ENCODE measurements around the gene RBMS1. TPM values are rescaled to one million over a fixed set of nuclear protein-coding genes. Genes with fewer than 3 reads are reported as not detected.

The RBMS1 gene
- total RNA-seq, 4 donors from 2014 or later = 26.3 to 52.5 (median 37.5) TPM

DNA sequence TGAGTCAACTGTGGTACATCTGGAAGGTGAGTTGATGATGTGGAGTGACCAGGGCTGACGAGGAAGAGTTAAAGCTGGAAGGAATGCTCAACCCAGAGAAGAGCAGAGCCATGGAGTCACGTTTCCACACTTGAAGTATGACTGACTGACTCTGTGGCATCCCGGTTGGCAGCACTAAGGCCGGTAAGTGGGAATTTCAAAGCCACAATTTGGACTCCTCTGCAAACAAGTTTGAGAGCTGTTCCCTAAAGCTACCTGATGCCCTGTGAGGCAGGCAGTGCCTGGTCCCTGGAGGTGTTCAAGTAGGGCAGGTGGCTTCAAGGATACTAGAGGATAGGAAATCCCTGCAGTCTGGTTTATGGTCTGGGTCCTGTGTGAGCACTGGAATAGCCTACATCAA is 224.2 kb downstream of the RBMS1 start:
- TF ChIP-seq, protein P1, sequence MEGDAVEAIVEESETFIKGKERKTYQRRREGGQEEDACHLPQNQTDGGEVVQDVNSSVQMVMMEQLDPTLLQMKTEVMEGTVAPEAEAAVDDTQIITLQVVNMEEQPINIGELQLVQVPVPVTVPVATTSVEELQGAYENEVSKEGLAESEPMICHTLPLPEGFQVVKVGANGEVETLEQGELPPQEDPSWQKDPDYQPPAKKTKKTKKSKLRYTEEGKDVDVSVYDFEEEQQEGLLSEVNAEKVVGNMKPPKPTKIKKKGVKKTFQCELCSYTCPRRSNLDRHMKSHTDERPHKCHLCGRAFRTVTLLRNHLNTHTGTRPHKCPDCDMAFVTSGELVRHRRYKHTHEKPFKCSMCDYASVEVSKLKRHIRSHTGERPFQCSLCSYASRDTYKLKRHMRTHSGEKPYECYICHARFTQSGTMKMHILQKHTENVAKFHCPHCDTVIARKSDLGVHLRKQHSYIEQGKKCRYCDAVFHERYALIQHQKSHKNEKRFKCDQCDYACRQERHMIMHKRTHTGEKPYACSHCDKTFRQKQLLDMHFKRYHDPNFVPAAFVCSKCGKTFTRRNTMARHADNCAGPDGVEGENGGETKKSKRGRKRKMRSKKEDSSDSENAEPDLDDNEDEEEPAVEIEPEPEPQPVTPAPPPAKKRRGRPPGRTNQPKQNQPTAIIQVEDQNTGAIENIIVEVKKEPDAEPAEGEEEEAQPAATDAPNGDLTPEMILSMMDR (IDR thresholded peaks at IDR 0.05) = no peak
- no peak for TF ChIP-seq POLR2A (IDR thresholded peaks at IDR 0.05)
- Histone ChIP-seq H3K36me3 (peaks cover 0 to 28% (median 0%) of the 10 kb centered on the region in 3 donors), H3K4me3 (peak overlapping the region; percentile 46 to 71 (median 56)), H3K27me3 (no peaks in the 10 kb centered on the region), H3K27ac (peak overlapping the region; percentile 91 to 98 (median 93)), H3K4me1 (peaks cover 0 to 39% (median 23%) of the 10 kb centered on the region in 3 donors), H3K9me3 (no peaks in the 10 kb centered on the region)
- intact Hi-C loops (cut with DNase I) = no loop called here
- no peak for DNase-seq
- 56% methylated on average over 3 to 4 of the region's 4 CpGs for whole genome bisulfite sequencing, 2 donors

GRCh38 chr2:160268151-160268781 is 225.3 kb downstream of the RBMS1 start:
- no peaks in the 10 kb centered on the region for H3K27me3 ChIP-seq
- H3K9me3 ChIP-seq = no peaks in the 10 kb centered on the region
- H3K4me3 ChIP-seq = no peak overlapping the region
- no peak for DNase-seq
- WGBS, 2 donors = 80 to 90% methylated on average over 2 of the region's 2 CpGs
- H3K4me1 ChIP-seq = peaks cover 0 to 39% (median 23%) of the 10 kb centered on the region in 3 donors
- TF ChIP-seq, protein P1 (IDR thresholded peaks at IDR 0.05) = no peak
- TF ChIP-seq POLR2A (IDR thresholded peaks at IDR 0.05) = no peak
- peaks cover 0 to 17% (median 0%) of the 10 kb centered on the region in 3 donors for H3K36me3 ChIP-seq
- no peak overlapping the region for H3K27ac ChIP-seq
- intact Hi-C loops (cut with DNase I) = no loop called here

DNA sequence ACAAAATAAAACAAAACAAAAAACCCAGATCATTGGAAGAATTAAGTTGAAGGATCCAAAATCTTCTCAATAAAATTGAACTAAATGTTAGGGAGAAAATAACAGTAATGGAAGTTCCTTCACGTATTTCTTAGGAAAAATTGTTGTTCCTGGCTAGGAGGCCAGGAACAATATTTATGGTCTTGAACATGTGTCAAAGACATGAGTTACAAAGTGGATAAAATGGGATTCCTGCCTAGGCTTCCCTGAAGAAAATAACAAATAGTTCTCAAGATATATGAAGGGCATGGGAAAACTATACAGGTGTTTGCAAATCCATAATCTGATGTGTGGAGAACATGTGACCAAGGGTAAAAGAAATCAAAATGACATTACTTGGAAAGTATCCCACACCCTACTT is 225.9 kb downstream of the RBMS1 start:
- Histone ChIP-seq H3K4me1 (peaks cover 0 to 39% (median 23%) of the 10 kb centered on the region in 3 donors), H3K9me3 (no peaks in the 10 kb centered on the region), H3K4me3 (no peak overlapping the region), H3K27ac (no peak overlapping the region), H3K27me3 (no peaks in the 10 kb centered on the region), H3K36me3 (peaks cover 0 to 11% (median 0%) of the 10 kb centered on the region in 3 donors)
- WGBS, 2 donors = 57 to 75% methylated on average over 1 of the region's 1 CpG
- intact Hi-C loops (cut with DNase I) = no loop called here
- DNase-seq = no peak
- TF ChIP-seq, protein P1 (IDR thresholded peaks at IDR 0.05) = no peak
- no peak for TF ChIP-seq POLR2A (IDR thresholded peaks at IDR 0.05)

GRCh38 chr2:160267022-160267421 is 226.6 kb downstream of the RBMS1 start:
- intact Hi-C loops (cut with DNase I) = no loop called here
- Histone ChIP-seq H3K9me3 (no peaks in the 10 kb centered on the region), H3K36me3 (peaks cover 0 to 6% (median 0%) of the 10 kb centered on the region in 3 donors), H3K27ac (no peak overlapping the region), H3K4me1 (peaks cover 0 to 39% (median 23%) of the 10 kb centered on the region in 3 donors), H3K4me3 (no peak overlapping the region), H3K27me3 (no peaks in the 10 kb centered on the region)
- TF ChIP-seq, protein P1 (IDR thresholded peaks at IDR 0.05) = no peak
- TF ChIP-seq POLR2A (IDR thresholded peaks at IDR 0.05) = no peak
- DNase-seq = no peak
- WGBS, 2 donors = 85 to 96% methylated on average over 4 of the region's 4 CpGs

DNA sequence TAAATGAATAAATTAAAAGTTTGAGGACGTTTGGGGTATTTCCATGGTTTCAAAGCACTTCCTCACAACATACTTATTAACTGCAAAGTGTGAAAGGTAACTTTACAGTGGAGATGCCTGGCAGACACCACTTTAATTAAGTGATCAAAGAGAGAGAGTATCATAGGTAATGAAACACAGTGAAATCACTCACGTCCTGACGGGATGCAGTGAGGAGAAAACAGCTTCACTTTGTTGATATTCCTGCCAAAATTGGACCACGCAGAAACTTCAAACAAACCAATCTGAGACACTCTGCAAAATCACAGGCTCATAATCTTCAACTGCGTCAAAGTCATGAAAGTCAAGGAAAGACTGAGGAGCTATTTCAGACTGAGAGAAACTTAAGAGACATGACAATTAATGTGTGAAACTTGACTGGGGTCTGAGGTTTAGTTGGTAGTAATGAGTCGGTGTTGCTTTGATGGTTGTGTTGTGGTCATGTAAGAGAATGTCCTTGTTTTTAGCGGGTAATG is 227.5 kb downstream of the RBMS1 start:
- intact Hi-C loops (cut with DNase I) = no loop called here
- WGBS, 2 donors = 63 to 74% methylated on average over 7 of the region's 7 CpGs
- Histone ChIP-seq H3K4me1 (peaks cover 0 to 33% (median 23%) of the 10 kb centered on the region in 3 donors), H3K9me3 (no peaks in the 10 kb centered on the region), H3K27me3 (no peaks in the 10 kb centered on the region), H3K36me3 (no peaks in the 10 kb centered on the region), H3K4me3 (no peak overlapping the region), H3K27ac (no peak overlapping the region)
- no peak for DNase-seq
- TF ChIP-seq, protein P1 (IDR thresholded peaks at IDR 0.05) = no peak
- TF ChIP-seq POLR2A (IDR thresholded peaks at IDR 0.05) = no peak

Data from esophagus squamous epithelium (tissue), 5 donors.